Left hindlimb (tissue), 1 donor: ENCODE data around the gene HEATR9.

Experiments
- DNase-seq: peaks from one replicate; pipeline ENCODE4 v3.0.0-alpha.2; 2018

Gene HEATR9

DNA sequence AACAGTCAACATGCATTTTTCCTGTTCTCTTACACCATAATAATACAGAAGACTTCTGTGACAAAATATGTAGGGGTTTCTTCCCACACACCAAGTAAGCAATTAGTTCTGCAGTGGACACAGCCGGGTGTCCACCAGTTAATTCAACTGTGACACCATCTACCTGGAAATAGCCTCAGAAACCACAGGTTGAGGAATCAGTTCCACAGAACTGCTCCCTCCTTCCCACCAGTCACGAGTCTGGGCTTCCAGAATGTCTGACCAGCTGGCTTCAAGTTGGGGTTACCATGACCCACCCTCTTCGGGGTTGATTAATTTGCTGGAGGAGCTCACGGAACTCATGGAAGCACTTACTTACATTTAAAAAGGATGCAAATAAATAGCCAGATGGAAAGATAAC lies 25.1 kb upstream of the HEATR9 start:
- DNase-seq = no peak

DNA sequence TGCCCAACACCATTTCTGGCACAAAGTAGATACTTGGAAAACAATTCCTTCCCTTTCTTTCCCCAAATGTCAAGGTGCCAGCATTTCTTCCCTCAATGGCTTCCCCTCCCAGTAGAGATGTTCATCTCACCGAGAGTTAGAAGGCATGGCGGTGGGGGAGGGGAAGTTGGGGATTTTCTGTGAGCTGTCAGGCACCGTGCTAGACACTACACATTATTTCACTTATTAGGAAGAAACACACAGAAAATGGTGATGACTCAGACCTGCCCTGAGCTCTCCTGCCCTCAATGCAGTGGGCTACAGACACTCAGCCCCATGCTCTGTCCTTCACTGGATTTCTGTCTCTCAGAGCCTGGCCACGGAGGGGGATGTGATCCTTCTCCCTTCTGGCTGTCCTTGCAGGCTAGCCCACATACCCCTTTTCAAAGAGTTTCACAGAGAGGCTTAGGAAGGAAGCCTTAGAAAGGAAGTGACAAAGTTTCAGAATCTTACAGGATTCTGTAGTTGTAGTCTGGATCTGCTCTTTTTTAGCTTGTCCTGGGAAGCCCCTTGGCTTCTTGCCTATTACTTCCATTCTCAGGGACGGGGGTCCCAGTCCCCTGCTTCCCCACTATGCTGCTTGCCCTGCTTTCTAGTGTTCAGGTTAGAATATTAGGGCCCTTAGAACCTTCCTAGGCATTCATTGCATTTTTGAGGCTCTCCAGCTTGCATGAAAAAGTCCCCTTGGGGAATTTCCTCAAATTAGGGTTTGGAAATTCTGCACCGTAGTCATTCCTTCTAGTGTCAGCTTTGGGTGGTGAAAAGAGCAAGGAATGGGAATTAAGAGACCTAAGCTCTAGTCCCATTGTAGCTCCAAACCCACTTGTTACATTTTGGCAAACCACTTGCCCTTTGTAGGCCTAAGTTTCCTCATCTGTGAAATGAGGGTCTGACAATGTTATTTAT lies 23.7 kb upstream of the HEATR9 start:
- no peak for DNase-seq

DNA sequence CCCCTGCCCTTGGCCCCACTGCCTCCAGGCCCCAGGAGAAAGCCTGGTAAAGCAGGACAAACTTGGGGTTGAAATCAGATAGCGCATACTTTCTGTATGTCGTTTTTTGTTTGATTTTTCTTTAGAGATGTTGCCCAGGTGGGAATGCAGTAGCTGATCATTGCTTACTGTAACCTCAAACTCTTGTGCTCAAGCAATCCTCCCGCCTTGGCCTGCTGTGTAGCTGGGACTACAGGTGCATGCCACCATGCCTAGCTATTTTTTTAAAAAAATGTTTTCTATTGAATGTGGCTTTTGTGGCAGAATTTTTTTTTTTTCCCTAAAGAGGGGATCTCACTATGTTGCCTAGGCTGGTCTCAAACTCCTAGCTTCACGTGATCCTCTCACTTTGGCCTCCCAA lies 22.6 kb upstream of the HEATR9 start:
- DNase-seq = no peak

DNA sequence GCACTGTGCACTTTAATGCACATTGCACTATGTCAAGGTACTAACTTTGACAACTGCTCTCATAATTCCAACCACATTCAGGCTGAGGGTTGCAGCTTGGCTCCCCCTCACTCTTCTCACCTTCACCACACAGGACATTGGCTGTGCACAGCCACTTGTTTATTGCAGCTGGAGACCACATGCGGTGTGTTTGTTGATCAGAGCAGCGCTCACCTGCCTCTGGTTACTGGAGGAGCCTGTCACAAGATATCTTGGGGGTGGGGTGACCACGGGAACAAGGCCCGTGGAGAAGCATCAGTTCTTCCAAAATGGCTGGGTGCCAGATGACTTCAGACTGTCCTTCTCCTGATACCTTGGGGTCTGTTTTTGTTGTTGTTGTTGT lies 22.1 kb upstream of the HEATR9 start:
- DNase-seq = no peak

DNA sequence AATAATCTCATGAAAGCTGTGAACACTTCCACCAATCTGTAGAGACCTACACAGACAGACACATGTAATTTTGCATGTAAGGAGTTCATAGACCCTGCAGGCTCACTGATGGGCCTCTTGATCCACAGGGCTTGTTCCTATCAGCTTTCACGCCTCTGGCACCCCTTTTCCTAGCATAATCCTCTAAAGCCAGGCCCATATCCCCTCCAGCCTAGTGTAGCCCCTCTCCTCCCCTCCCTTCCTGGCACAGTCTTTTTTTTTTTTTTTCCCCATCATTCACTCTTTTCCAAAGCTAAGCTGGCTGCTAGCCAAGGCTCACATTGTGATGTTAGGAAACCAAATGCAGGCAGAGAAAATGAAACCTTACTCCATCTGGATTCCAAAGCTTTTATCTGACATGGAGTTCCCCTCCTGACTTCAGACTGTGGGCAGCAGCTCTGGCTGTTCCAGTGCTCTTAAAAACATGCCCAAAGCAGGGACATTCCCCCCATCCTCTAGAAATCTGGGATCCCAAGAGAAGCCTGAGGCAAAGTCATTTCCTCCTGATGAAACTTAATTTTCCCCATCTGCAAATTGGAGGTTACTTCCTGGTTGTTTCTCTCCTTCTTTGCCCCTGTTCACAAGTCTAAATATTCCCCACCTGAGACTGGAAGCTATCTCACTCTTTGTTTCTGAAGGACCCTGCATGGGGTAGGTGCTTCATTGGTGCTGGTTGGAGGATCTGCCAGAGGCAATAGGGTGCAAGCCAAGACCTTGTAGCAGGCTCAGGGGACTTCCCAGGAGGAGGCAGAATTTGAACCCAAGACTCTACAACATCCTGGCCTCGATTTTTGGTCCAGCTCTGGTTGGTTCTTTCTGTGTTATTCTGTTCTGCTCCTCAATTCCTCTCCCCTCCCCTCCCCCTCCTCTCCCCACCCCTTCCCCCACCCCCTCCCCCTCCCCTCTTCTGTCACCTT lies 21.4 kb upstream of the HEATR9 start:
- DNase-seq = no peak

DNA sequence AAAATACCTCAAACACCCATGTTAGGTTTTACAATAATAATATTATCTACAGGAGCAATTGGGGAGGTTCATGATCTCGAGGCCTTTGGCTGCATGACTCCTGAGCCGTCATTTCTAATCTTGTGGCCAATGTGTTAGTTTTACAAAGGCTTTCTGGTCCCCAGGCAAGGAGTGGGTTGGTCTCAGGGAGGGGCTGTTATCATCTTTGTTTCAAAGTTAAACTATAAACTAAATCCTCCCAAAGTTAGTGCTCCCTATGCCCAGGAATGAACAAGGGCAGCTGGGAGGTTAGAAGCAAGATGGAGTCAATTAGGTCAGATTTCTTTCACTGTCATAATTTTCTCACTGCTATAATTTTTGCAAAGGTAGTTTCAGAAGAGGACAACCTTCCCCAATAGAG lies 20.6 kb upstream of the HEATR9 start:
- DNase-seq = no peak

DNA sequence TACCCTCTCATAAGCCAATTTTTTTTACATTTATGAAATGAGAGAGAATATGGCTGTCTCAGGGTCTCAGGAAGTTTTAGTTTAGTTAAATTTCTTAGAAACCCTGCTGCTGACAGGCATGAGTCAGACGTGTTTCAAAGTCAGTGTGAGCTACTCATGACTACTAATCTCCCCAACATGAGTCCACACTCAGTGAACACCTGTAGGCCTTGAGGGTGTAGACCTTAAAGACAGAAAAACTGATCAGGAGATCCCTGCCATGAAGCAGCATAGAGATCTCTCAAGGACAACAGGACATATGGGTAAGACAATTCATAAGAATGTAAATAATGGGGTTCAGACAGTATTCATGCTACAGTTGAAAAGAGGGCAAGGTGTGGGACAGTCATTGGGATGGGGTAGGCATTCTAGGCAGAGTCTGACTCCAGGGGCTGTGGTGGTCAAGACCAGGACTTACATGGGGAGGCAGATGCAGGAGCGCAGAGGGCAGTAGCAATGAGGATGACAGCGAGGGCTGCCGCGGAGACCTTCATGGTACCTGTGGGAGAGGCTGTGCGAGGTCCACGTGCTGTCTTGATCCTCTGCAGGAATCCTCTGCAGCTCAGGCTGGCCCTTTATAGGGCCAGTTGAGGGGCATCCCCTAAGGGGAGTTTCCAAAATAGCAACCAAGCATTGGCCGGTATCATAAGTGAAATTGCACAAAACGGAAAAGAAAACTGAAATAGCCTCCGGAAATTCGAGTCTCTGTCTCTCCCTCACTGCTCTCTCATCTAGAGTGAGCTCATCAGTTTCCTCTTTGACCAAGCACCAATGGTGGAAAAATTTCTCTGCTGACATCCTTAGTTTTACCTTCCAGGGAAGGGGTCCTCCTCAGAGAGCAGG lies 11.3 kb upstream of the HEATR9 start, which contains the start of gene CCL5:
TSS of gene CCL5 (minus strand) at position 588 of the 882 bp plus-strand sequence.
- no peak for DNase-seq

DNA sequence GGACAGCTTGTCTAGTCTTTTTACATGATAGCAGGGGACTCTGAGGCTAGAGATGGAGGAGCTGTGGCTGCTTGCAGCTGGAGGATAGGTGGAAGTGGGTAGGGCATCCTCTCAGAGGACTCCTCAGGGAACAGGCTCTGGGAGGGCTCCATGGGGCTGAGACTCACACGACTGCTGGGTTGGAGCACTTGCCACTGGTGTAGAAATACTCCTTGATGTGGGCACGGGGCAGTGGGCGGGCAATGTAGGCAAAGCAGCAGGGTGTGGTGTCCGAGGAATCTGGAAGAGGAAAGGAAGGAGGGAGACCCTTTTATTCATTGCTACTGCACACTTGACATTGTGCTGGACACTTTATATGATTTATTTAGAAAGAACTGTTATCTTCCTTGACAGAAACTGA lies 9.7 kb upstream of the HEATR9 start:
- DNase-seq = no peak

DNA sequence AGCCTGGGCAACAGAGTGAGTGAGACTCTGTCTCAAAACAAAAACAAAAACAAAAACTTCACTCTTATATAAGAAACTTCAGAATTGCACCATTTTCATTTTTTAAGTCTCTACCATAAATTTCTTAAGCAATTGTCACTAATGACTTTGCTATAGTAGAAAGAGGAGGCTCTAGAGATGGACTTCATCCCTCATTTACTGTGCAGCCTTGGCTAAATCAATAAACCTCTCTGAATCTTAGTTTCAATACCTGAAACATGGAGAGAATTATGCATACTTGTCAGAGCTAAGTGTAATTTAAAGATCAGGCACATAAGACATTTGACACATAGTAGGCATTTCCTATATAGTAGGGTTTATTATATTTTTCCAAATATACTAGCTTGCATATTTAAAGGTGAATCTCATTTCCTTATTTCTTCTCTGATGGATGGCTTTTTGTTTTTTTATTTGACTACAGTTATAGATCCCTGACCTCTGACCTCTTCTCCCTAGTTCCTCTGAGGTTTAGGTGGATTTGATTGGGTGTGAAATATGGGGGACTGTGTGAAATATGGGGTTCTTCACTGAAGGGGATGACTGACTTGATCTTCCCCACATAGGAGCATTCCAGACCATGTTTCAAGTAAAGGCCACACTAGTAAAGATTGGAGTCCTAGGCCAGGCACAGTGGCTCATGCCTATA lies 8.8 kb upstream of the HEATR9 start:
- DNase-seq = no peak

DNA sequence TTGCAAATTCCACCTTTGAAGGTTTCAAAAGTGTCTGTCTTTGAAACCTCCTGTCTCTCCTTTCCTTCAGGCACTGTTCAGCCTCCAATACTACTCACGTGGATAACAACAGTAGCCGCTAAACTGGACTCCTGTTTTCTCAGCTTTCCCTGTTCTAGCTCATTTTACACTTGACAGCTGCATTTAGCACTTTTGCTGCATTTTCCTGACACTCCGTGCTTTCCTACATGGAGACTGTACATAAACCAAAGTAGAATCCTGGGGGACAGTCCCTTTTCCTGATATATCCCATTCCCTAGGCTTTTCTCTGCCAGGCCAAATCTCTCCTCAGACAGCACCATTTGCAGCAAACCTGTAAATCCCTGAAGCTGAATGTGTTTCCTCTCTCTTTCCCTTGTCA lies 7.8 kb upstream of the HEATR9 start:
- DNase-seq = no peak

DNA sequence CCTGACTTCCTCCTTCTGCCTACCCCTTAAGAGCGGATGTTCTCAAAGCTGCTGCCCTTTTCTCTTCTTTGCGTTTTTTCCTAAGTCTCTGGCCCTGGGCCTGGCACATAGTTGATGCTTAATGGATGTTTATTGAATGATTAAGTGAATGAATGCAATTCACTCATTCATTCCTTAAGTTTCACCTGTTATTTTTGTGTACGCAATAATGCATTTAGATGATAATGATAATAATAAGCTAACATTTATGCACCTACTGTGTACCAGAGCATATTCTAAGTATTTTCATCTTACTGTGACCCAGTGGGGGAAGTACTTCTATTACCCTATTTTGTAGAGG lies 7.1 kb upstream of the HEATR9 start:
- no peak for DNase-seq

DNA sequence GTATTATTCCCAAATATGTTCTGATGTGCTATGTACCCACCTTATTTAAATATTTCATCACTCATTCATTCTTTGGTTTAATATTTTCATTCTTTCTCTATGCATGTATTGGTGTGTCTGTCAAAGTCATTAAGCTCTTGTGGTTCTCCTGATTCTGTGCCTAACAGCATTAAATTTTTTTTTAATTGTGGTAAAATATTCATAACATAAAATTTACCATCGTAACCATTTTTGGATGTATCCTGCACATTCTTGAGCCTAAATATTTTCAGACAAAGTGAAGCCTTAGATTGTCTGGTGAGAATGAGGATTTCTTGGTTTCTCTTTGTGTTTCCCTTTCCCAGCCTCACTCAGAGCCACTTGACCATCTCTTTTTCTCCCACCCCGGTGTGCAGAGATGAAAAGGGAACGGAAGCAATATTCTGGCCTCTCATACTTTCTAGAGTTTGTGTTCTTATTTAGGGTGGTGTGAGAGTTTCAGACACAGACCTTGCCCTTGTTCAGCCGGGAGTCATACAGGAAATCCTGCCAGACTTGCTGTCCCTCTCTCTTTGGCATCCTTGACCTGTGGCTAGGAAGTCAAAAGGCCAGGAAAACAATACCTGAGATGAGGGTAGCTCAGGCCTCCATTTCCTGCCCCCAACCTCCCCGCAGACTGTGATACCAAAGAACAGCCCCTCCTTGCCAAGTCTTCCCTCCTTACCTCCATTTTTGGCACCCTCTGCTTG lies 6.5 kb upstream of the HEATR9 start:
- DNase-seq = no peak

DNA sequence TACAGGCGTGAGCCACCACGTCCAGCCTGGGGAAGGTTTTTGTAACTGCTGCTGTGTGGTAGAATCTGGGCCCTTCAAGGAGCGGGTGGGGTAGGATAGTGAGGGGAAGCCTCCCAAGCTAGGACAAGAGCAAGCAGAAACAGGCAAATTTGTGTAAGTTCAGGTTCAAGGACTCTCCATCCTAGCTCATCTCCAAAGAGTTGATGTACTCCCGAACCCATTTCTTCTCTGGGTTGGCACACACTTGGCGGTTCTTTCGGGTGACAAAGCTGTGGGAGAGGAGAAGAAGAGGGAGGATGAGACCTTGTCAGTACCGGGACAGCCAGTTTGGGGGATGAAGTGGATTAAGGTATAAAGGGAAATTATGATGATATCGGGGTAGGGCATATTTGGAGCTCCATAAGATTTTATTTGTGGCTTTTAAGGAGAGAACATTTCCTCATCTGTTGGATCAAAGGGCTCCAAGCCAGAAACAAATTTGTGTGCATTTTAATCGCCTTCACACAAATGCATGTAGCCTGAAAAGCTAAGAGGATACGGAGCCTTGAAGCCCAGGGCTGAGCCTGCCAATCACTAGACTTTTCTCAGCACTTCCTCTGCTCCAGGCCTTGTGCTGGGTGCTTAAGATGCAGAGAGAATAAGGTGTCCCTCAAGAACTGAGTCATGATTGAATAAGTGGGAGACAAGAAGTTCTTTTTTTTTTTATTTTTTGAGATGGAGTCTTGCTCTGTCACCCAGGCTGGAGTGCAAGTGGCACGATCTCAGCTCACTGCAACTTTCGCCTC lies 3.7 kb upstream of the HEATR9 start:
- DNase-seq = no peak

DNA sequence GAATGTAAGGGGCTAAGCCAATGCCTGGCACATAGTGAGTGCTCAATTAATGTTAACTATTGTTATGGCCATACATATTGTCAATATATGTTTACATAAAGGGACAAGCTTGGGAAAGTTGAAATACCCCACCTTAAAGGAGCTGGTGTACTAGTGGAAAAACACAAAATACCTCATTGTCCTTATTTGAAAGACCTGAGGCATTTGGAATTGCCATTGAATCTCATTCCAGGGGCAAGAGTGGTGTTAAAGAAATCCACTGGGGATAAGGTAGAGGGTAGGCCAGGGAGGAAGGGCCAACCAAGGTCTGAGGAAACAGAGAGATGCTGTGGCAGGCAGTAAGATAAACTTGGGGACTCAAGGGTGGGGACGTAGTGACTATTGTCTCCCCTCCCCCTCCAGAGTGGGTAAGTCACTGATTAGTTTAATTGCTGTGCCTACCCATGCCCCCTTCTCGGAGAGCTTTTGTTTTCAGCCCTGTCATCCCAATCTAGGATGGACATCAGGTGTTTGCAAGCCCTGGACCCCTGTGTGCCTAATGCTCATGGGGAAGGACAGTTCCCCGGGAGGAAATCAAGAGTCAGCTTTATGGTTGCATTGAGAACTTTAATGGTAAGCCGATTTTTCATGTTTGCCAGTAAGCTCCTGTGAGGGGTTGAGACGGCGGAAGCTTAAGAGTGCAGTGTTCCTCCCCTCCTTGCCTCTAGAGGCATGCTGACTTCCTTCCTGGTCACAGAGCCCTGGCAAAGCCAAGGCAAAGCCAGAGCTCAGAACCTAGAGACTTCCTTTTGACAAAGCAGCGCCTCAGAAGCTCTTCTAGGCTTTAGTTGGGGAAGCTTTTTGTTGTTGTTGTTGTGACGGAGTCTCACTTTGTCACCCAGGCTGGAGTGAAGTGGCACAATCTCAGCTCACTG lies 2.5 kb upstream of the HEATR9 start:
- no peak for DNase-seq

DNA sequence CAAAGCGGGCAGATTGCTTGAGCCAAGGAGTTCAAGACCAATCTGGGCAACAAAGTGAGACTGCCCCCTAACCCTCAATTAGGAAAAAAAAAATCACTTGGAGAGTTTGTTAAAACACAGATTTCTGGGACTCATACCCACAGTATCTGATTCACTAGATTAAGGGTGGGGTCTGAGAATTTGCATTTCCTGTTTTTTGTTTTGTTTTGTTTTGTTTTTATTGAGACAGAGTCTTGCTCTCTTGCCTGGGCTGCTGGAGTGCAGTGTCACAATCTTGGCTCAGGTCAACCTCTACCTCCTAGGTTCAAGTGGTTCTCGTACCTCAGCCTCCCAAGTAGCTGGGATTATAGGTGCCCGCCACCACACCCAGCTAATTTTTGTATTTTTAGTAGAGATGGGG lies 1.1 kb downstream of the HEATR9 start:
- DNase-seq = no peak

DNA sequence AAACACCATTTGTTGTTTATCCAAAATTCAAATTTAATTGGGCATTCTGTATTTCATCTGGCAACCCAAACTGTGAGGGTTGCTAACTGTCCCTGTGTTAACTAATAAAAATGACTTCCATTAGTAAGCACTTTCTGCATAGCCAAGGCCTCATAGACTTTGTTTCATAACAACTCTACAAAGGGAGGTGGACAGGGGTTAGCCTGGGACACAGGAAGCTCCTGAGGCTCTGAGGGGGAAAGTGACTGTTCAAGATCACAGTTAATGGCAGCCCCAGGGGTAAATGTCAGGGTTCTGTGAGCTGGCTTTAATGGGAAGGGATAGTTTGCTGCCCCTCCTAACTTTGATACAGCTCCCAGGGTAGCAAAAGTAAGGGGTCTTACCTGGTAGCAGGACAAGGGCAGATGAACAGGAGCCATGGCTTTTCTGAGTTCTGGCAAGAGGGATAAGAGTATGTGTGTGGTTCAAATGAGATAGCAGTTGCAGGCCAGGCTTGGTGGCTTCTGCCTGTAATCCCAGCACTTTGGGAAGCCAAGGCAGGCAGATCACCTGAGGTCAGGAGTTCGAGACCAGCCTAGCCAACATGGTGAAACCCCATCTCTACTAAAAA lies 2.2 kb downstream of the HEATR9 start:
- no peak for DNase-seq

DNA sequence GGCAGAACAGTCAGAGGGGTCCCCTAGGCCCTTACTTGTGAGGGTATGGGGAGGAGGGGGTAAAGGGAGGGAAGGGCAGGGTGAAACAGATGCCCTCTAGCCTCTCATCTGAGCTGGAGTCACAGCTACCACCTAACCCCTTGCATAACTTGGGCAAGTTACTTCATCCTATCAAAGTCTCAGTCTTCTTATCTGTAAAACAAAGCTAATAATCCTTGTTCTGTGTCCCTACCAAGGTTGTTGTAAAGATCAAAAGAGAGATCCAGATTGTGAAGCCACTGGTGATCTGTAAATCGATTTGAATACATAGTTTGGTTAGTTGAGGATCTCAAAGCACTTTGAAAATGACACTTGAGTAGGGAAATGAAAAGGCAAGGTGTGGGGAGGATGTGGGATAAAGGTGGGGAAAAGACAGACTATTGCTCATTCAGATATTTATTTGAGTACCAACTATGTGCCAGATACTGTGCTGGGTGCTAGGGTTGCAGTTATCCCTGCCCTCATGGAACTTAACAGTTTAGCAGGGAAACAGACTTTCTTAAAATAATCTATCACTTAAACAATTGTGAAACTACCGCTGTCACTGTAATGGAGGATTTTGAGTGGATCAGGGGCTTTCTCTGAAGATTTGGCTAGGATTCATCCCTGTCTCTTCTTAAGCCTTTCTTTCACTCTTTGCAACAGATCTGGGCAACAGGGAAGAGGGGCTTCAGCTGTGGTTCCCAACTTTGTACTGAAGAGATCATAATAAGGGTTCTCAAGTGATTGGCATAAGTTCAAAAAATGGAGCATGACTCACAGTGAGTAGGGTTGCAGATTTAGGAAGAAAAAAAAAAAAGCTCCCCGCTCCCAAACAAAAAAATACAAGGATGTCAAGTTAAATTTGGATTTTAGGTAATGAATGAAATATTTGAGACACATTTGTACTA lies 3.0 kb downstream of the HEATR9 start:
- no peak for DNase-seq

DNA sequence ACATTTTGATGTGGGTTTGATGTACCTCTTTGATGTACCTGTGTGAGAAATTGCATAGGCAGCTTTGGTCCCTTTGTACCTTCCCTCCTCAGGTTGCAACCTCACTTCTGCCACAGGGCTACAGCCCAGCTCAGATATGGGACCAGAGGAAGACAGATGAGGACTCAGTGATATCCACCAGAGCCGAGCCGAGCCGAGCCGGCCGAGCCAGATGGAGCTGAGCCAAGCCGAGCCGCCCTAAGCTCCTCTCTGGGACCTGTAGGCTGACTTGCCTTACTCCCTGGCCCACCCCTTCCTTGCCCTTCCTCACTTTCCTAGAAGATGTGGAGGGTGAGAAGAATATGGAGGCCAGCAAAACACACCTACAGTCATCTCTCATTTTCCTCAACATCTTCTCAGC lies 3.8 kb downstream of the HEATR9 start:
- no peak for DNase-seq
